Sigmoid colon (tissue), 7 donors: Measurements from ENCODE around the gene TNNT3. TPM values are rescaled to one million over a fixed set of nuclear protein-coding genes. Genes with fewer than 3 reads are reported as not detected.
A peak's percentile ranks its signal among the peaks of the same experiment; 100 is the strongest.

ENCODE experiments used
- DNase-seq: peaks from one replicate; pipeline ENCODE4 v3.0.0-alpha.2; 2019
- H3K27ac ChIP-seq, 4 donors: fragments of 200-600 bp; sonication (generic); one replicate each; pipeline ENCODE4 v1.5.1; 2016 to 2019; ENCODE audit warnings: mild to moderate bottlenecking in 1 of 4
- H3K27me3 ChIP-seq, 3 donors: fragments of 200-600 bp; sonication (generic); one replicate each; pipeline ENCODE4 v1.5.1; 2019; ENCODE audit warnings: mild to moderate bottlenecking in 1 of 3
- H3K36me3 ChIP-seq, 4 donors: fragments of 200-600 bp; sonication (generic); one replicate each; pipeline ENCODE4 v1.5.1; 2016 to 2019
- H3K4me1 ChIP-seq, 4 donors: fragments of 200-600 bp; sonication (generic); one replicate each; pipeline ENCODE4 v1.5.1; 2017 to 2019
- H3K4me3 ChIP-seq, 4 donors: fragments of 200-600 bp; sonication (generic); one replicate each; pipeline ENCODE4 v1.5.1; 2017 to 2019; ENCODE audit warnings: mild to moderate bottlenecking in 2 of 4, moderate library complexity in 1 of 4
- H3K9me3 ChIP-seq, 4 donors: fragments of 200-600 bp in 3 of 4; sonication (generic) in 3 of 4; one replicate each; pipeline versions ENCODE4 v1.5.1 to v1.6.1; 2013 to 2019
- EP300 ChIP-seq, 4 donors: sonication (generic); formaldehyde crosslinking; IDR thresholded peaks; one replicate each; pipeline ENCODE4 v1.6.1; 2017; ENCODE audit warnings: antibody characterized with exemption in 4 of 4
- POLR2A ChIP-seq, 2 donors: fragments of 450-650 bp; IDR thresholded peaks; one replicate each; pipeline ENCODE4 v1.6.1; 2016; ENCODE audit warnings: antibody characterized with exemption in 2 of 2, mild to moderate bottlenecking in 2 of 2, moderate library complexity in 2 of 2
- POLR2AphosphoS5 ChIP-seq, 4 donors: sonication (generic); formaldehyde crosslinking; IDR thresholded peaks; one replicate each; pipeline ENCODE4 v1.6.1; 2017; ENCODE audit warnings: antibody characterized with exemption in 4 of 4
- WGBS, 2 donors: extraction: QIAGEN DNeasy Blood & Tissue Kit; methylation state at CpG; one replicate each; pipeline ENCODE4 v1.1.7; 2013; 5-methylcytosine and 5-hydroxymethylcytosine counted together
- intact Hi-C: fragments of 100-400 bp; cut with DNase I; formaldehyde crosslinking; loops from one replicate; pipeline ENCODE4 v1.15.1; 2023
- polyA plus RNA-seq, 3 donors: library from polyadenylated mRNA; stranded (reverse); fragments of 200-250 nt; gene quantifications; one replicate each; pipeline ENCODE4 v1.2.3, GENCODE V29; 2013
- total RNA-seq, 4 donors: library from RNA; depleted of rRNA; stranded (reverse); fragments of >200 nt; gene quantifications; one replicate each; pipeline ENCODE4 v1.1.0, GENCODE V29; 2016
- TF ChIP-seq, protein P1 (sequence below), 4 experiments: fragments of 450-650 bp in 3 of 4; fragments of 200-600 bp in 1 of 4; IDR thresholded peaks; one replicate each; pipeline ENCODE4 v1.5.1; 2016 to 2019; ENCODE audit warnings: antibody characterized with exemption in 4 of 4, mild to moderate bottlenecking in 3 of 4, moderate library complexity in 2 of 4
- donor health status: healthy with polysubstance abuse.
- donor health status: Bipolar disorder and iron deficiency.
- donor health status: healthy.

The TNNT3 gene
- total and polyA plus RNA-seq, 7 donors, result 1.2 to 17.2 (median 4.4) TPM; not detected in 1

DNA sequence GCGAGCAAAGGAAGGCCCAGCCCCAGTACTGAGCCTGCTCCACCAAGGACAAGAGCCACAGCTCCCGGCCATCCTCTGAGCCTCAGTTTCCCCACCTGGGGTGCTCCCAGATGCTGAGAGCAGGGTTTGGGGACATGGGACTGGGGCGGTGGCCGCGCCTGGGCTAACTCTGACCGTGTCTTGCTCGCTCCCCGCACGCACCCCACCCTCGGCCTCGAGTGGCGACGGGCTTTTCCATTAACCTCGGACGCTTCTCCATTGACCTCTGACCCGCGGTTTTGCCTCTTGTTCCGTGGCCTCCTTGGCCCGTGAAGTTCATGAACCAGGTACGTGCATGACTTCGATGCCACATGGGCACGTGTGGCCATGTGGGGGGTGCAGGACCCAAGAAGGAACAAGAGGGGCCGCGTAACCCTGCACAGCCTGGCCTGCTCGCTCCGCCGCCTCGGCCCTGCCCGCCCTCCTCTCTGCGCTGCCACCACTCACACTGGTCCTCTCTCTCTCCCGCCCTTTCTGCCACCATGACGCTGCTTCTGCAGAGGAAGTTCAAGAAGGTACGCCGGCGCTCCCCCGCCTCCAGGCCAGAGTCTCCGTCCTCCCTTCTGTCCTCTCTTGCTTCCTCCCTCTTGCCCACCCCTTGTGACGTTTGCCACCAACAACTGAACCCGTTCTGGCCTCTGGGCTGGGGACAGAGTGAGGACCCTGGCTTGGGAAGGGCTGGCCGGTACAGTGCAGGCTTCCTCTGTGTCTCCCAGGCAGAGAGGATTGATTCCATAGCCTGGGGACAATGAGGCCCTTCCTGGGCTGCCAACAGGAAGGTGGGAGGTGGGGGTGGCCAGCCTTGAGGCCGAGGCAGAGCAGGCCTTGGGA is 6.9 kb downstream of the TNNT3 start:
- TF ChIP-seq POLR2AphosphoS5 (IDR thresholded peaks at IDR 0.05) (no peak), POLR2A (IDR thresholded peaks at IDR 0.05) (no peak), EP300 (IDR thresholded peaks at IDR 0.05) (no peak)
- TF ChIP-seq, protein P1, sequence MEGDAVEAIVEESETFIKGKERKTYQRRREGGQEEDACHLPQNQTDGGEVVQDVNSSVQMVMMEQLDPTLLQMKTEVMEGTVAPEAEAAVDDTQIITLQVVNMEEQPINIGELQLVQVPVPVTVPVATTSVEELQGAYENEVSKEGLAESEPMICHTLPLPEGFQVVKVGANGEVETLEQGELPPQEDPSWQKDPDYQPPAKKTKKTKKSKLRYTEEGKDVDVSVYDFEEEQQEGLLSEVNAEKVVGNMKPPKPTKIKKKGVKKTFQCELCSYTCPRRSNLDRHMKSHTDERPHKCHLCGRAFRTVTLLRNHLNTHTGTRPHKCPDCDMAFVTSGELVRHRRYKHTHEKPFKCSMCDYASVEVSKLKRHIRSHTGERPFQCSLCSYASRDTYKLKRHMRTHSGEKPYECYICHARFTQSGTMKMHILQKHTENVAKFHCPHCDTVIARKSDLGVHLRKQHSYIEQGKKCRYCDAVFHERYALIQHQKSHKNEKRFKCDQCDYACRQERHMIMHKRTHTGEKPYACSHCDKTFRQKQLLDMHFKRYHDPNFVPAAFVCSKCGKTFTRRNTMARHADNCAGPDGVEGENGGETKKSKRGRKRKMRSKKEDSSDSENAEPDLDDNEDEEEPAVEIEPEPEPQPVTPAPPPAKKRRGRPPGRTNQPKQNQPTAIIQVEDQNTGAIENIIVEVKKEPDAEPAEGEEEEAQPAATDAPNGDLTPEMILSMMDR (IDR thresholded peaks at IDR 0.05), result no peak
- H3K4me1 ChIP-seq, result no peaks in the 10 kb centered on the region
- no peaks in the 10 kb centered on the region for H3K36me3 ChIP-seq
- no peaks in the 10 kb centered on the region for H3K9me3 ChIP-seq
- 81 to 88% methylated on average over 41 of the region's 41 CpGs for WGBS, 2 donors
- no peak overlapping the region for H3K4me3 ChIP-seq
- no peaks in the 10 kb centered on the region for H3K27me3 ChIP-seq
- no peak for DNase-seq
- H3K27ac ChIP-seq, result peak overlapping the region in 1 of 4 donors; percentile 68
- intact Hi-C loops, result no loop called here

DNA sequence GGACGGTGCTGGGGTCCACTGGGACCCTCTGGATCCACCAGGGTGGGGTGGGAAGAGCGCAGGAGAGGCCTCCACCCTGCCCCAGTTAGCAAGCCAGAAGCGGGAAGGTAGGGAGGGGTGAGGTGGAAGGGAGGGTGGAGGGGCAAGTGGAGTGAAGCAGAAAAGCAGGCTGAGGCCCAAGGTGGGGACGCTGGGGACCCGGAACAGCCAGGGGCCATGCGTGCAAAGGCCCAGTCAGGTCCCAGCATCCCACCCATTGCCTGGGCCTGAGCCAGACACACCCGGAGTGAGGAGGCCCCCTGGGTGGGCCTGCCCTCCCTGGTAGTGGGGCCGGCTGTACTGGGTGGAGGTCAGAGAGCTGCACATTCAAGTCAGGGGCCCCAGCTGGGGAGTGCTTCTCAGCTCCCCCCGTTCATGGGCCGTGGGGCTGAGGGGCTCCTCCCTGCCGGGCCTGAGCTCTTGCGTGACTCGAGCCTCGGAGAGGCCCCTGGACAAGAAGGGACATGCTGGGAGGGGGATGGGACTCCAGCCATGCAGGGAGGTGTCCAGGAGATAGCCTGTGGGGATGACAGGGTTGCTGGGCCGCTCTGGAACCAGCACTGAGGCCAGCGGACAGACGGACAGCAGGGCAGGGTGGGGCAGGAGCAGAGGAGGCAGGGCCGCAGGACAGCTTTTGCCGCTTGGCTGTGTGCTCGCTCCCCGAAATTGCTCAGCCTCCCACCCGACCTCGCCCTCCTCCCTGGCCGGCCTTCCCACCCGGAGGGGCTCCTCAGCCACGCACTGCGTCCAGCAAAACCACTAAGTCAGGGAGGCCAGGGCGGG is 7.7 kb downstream of the TNNT3 start:
- DNase-seq, result no peak
- no peak for TF ChIP-seq POLR2A (IDR thresholded peaks at IDR 0.05)
- no peak for TF ChIP-seq EP300 (IDR thresholded peaks at IDR 0.05)
- no peak for TF ChIP-seq POLR2AphosphoS5 (IDR thresholded peaks at IDR 0.05)
- TF ChIP-seq, protein P1 (IDR thresholded peaks at IDR 0.05), result no peak
- Histone ChIP-seq H3K36me3 (no peaks in the 10 kb centered on the region), H3K27ac (peak overlapping the region in 3 of 4 donors; percentile 5 to 68 (median 14)), H3K4me3 (no peak overlapping the region), H3K27me3 (no peaks in the 10 kb centered on the region), H3K9me3 (no peaks in the 10 kb centered on the region), H3K4me1 (no peaks in the 10 kb centered on the region)
- WGBS, 2 donors, result 62 to 70% methylated on average over 28 of the region's 28 CpGs
- intact Hi-C loops, result no loop called here

DNA sequence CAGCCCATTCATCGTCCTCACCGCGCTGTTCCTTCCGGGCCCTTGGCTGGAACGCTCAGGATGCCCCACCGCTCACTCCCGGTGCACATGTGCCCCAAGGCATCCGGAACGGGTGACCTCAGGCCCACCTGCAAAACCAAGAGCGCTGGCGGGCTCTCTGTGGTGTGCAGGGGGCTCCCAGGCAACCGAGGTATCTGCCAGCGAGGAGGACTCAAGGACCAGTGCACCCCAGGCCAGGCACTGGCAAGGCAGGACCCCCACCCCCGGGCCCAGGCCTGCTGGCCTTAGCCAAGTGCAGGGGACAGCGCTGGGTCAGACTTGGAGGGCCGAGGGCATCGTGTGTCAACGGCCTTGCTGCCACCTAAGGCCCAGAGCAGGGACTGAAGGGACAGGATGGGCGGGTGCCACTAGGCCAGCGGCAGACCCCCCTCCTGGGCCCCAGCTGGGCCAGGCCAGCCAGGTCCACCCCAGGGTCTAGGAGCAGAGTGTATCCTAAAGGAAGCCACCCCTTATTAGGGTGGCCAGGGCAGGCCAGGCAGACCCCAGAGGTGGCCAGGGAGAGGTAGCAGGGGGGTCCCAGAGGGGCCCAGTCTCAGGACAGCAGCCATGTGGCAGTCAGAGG is 8.5 kb downstream of the TNNT3 start:
- H3K36me3 ChIP-seq, result no peaks in the 10 kb centered on the region
- 83 to 84% methylated on average over 20 of the region's 20 CpGs for WGBS, 2 donors
- intact Hi-C loops, result no loop called here
- no peak for DNase-seq
- H3K4me1 ChIP-seq, result no peaks in the 10 kb centered on the region
- H3K4me3 ChIP-seq, result no peak overlapping the region
- TF ChIP-seq POLR2AphosphoS5 (IDR thresholded peaks at IDR 0.05) (no peak), POLR2A (IDR thresholded peaks at IDR 0.05) (no peak), EP300 (IDR thresholded peaks at IDR 0.05) (no peak)
- TF ChIP-seq, protein P1 (IDR thresholded peaks at IDR 0.05), result no peak
- no peaks in the 10 kb centered on the region for H3K27me3 ChIP-seq
- no peaks in the 10 kb centered on the region for H3K9me3 ChIP-seq
- peak overlapping the region in 2 of 4 donors; percentile 5 to 68 for H3K27ac ChIP-seq

DNA sequence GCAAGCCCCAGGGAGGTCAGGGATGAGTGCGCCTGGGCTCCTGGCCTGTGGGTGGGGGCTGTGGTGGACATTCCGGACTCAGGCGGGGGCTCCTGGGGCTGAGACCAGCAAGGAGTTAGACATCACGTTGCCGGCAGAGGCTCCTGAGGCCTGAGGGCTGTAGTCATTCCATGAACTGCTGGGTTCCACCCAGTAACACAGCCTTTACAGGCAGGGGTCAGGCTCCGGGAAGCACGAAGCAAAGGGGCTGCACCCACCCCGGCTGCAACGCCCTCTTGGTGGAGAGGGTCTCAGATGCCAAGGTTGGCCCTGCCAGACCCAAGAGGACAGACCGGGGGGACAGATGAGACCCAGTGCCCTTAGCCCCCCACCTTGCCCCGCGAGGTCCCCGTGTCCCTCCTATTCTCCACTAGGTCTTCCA is 9.0 kb downstream of the TNNT3 start:
- TF ChIP-seq EP300 (IDR thresholded peaks at IDR 0.05) (no peak), POLR2AphosphoS5 (IDR thresholded peaks at IDR 0.05) (no peak), POLR2A (IDR thresholded peaks at IDR 0.05) (no peak)
- TF ChIP-seq, protein P1 (IDR thresholded peaks at IDR 0.05), result no peak
- Histone ChIP-seq H3K36me3 (no peaks in the 10 kb centered on the region), H3K4me3 (no peak overlapping the region), H3K27me3 (no peaks in the 10 kb centered on the region), H3K4me1 (no peaks in the 10 kb centered on the region), H3K9me3 (no peaks in the 10 kb centered on the region), H3K27ac (peak overlapping the region in 1 of 4 donors; percentile 68)
- intact Hi-C loops, result no loop called here
- WGBS, 2 donors, result 77 to 88% methylated on average over 13 of the region's 13 CpGs
- no peak for DNase-seq
